ENCODE results near the gene AHNAK.
A peak's percentile ranks its signal among the peaks of the same experiment; 100 is the strongest.

AHNAK gene

DNA sequence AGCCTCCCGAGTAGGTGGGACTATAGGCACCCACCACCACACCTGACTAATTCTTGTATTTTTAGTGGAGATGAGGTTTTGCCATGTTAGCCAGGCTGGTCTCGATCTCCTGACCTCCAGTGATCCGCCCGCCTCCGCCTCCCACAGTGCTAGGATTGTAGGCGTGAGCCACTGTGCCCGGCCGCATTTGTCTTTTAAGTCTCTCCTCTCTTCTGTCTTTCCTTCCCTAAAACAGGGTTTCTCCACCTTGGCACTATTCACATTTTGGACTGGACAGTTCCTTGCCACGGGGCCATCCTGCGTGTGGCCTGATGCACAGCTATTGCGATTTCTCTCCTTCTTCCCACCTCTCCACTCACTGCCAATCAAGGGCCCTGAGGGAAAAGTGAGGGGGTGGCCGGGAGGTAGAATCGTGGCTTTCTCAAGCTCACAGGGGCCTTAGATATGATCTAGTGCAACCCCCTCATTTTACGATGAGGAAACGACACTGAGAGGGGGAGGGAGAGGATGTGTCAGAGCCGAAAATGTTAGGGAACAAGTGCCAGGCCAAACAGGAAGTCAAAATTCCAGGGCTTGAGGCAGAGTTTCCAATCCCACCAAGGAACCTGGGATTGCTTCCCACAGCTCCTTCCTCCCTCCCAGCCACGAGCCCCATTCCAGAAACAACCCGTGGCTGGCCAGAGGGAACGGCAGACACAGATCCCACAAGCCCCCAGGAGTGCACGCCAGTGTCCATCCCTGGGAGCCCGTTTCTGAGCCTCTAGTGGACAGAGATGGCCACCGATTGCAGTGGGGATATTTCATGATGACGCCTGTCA lies 106.6 kb downstream of the AHNAK start:
- FAIRE-seq (no peak), DNase-seq (ENCODE audit: low spot score) (peak; percentile 48)

DNA sequence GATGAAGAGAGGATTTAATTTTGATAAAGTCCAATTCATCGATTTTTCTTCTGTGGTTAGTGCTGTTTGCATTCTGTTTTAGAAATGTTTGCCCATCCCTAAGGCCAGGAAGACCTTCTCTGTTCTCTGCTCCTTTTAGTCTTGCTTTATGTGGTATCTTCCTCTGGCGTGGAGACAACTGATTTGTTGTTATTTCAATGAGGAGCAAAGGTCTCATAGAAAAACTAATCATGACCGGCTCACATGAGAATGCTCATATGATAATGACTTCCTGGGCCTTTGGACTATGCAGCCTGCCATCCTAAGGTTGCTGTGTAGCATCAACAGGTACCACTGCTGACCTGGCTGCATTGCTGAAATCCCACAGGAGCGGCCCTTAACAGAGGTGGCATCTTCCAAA lies 108.0 kb downstream of the AHNAK start:
- DNase-seq (ENCODE audit: low spot score) (no peak), FAIRE-seq (no peak)

GRCh38 chr11:62437616-62438015 lies 109.0 kb downstream of the AHNAK start:
- no peak for FAIRE-seq

GRCh38 chr11:62435846-62436660 lies 110.6 kb downstream of the AHNAK start:
- no peak for FAIRE-seq
- DNase-seq (ENCODE audit: low spot score) = no peak

More at GRCh38 chr11:62437616-62438015, 109.0 kb downstream of the AHNAK start:
- no peak for DNase-seq (ENCODE audit: low spot score)

- FAIRE-seq (no peak), DNase-seq (ENCODE audit: low spot score) (no peak)
Measured at GRCh38 chr11:62433904-62434276, 112.7 kb downstream of the AHNAK start.

GRCh38 chr11:62433141-62433903 lies 113.3 kb downstream of the AHNAK start:
- FAIRE-seq = no peak
- no peak for DNase-seq (ENCODE audit: low spot score)

- DNase-seq (ENCODE audit: low spot score) (no peak), FAIRE-seq (no peak)
Measured at GRCh38 chr11:62432695-62433094, 113.9 kb downstream of the AHNAK start.

DNA sequence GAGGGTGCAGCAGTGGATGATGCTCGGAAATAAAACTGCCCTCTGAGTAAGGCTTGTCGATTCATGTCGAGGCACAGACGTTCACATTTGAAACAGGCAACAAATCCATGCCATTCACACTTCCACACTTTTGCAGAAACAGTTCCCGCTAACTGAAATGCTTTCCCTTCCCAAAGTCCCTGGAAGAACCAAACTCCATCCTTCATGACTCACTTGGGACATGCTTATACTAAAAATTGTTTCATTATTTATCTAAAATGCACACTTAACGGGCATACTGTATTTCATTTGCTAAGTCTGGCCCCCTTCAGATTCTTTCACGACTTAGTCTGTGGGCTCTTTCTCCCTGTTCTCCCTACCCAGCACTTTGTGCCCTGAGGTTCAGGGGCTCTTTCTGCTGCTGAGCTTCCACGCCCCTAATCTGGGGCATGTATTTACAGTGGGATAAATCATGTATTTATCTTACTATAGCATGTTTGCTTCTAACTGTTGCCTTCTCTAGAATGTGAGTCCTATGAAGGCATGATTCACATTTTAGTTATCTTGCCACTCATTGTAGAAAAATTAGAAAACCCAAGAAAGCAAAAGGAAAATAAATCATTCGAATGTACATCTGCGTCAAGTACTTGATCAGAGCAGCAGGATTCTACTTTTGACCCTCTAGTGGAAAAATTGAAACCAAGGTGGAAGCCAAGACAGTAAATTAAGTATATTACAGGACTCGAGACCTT lies 115.3 kb downstream of the AHNAK start:
- no peak for DNase-seq (ENCODE audit: low spot score)
- FAIRE-seq = no peak

DNA sequence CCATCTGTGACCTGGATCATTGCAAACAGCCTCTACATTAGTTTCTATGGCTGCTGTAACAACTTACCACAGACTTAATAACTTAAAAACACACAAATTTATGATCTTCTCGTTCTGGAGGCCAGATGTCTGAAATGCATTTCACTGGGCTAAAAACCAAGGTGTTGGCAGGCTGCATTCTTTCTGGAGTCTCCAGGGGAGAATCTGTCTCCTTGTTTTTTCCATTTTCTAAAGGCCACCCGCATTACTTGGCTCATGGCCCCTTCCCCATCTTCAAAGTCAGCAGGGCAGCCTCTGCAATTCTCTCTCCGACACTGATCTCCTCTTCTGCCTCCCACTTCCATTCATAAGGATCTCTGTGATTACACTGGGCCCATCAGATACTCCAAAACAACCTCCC lies 116.2 kb downstream of the AHNAK start:
- FAIRE-seq (no peak), DNase-seq (ENCODE audit: low spot score) (no peak)

DNA sequence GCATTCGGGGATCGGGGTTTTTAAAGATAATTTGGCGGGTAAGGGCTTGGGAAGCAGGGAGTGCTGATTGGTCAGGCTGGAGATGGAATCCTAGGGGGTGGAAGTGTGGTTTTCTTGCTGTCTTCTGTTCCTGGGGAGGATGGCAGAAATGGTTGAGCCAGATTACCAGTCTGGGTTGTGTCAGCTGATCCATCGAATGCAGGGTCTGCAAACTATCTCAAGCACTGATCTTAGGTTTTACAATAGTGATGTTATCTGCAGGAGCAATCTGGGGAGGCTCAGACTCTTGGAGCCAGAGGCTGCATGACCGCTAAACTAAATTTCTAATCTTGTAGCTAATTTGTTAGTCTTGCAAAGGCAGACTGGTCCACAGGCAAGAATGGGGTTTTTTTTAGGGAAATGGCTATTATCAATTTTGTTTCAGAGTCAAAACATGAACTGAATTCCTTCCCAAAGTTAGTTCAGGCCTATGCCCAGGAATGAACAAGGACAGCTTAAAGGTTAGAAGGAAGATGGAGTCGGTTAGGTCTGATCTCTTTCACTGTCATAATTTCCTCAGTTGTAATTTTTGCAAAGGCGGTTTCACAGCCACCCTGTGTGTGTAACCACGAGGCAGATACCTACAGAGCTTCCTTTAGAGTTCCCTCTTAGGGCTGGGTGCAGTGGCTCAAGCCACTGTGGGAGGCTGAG lies 117.6 kb downstream of the AHNAK start:
- DNase-seq (ENCODE audit: low spot score) (no peak), FAIRE-seq (no peak)

- peak; percentile 38 for DNase-seq (ENCODE audit: low spot score)
- no peak for FAIRE-seq
Measured at GRCh38 chr11:62427630-62428233, 118.9 kb downstream of the AHNAK start.

GRCh38 chr11:62423012-62423411 lies 123.6 kb downstream of the AHNAK start:
- FAIRE-seq (no peak), DNase-seq (ENCODE audit: low spot score) (no peak)

- FAIRE-seq (no peak), DNase-seq (ENCODE audit: low spot score) (no peak)
Measured at GRCh38 chr11:62421996-62422395, 124.6 kb downstream of the AHNAK start.

DNA sequence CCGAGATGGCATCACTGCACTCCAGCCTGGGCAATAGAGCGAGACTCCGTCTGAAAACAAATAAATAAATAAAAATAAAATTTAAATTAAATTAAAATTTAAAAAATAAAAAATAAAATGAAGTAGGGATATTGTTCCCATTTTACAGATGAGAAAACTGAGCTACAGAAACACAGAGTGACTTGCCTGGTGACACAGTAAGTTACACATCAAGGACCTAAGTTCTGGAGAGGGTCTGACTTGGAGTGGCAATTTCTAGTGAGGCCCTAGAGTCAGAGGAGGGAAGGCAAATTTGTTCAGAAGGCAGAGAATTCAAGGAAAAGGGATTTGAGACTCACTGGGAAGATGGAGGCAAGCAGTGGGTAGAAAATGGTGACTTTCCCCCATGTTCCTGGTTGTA lies 125.7 kb downstream of the AHNAK start:
- FAIRE-seq = no peak

GRCh38 chr11:62419943-62420342 lies 126.7 kb downstream of the AHNAK start:
- no peak for FAIRE-seq
- DNase-seq (ENCODE audit: low spot score) = no peak

More for the DNA sequence above, 125.7 kb downstream of the AHNAK start:
- DNase-seq (ENCODE audit: low spot score) = no peak

DNA sequence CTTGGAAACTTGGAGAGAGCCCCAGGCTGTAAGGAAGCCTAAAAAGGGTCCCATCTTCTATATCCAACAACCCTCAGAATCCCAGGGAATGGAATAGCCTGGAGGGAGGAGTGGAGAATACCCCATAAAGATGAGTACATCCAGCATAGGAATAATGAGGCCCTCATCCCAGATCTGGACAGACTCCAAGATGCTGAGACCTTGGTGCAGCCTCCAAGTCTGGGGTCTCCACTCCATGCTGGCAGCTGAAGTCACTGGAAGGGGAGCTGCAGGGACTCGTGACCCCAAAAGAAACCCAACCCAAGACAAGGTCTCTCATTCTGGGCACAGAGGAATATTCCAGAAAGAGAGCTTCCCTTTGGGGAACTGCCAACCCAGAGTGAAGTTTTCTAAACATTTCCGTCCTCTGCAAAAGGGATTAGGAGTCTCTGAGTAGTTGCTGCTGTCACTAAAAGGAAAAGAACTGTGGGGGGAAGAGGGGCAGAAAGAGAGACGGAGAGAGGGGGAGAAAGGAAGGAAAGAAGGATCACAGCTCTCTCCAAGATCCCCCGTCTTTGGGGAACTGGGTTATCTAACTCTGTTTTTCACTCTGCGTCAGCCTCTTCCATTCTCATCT lies 127.2 kb downstream of the AHNAK start:
- DNase-seq (ENCODE audit: low spot score) (no peak), FAIRE-seq (no peak)

GRCh38 chr11:62418733-62419132 lies 127.9 kb downstream of the AHNAK start, which contains the start of gene SCGB1A1:
TSS of gene SCGB1A1 (plus strand) at chr11:62419033. CDS start at chr11:62419096, 63 bp downstream.
- no peak for FAIRE-seq

DNA sequence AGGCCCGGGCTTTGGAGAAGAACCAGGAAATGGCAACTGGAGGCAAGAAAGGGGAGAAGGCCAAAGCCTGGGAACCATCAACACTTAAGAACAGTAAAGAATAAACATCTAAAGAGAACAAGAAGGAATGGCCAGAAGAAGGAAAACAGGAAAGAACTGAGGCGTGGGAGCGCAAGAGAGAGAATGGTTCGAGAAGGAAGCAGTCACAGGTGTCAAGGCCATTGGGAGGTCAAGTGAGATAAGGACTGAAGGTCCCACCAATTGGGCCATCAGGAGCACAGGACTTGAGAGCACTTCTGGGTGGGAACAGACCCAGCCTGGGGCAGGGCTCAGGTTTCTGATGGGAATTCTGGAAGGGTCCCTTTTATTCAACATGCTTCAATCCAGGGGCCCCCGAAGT lies 128.5 kb downstream of the AHNAK start:
- no peak for FAIRE-seq

More at GRCh38 chr11:62418733-62419132, 127.9 kb downstream of the AHNAK start, which contains the start of gene SCGB1A1:
- DNase-seq (ENCODE audit: low spot score) = no peak

GRCh38 chr11:62416596-62416995 lies 130.0 kb downstream of the AHNAK start:
- DNase-seq (ENCODE audit: low spot score) (no peak), FAIRE-seq (no peak)

More for the DNA sequence above, 128.5 kb downstream of the AHNAK start:
- DNase-seq (ENCODE audit: low spot score) = no peak

All from urothelium cell line (cell line).